ENCODE results near the gene RAB3GAP1. TPM values are rescaled to one million over a fixed set of nuclear protein-coding genes. Genes with fewer than 3 reads are reported as not detected.
"Not testable (repeated sequence)": the region's sequence is repeated elsewhere in the genome, so short reads cannot be mapped to it uniquely, and the experiment has no call there.

The RAB3GAP1 gene
- total RNA-seq, 1 donor, result 72.3 TPM

GRCh38 chr2:135113322-135113721 is 61.2 kb downstream of the RAB3GAP1 start:
- Histone ChIP-seq H3K4me3 (ENCODE audit: low read length) (no peak overlapping the region), H3K4me1 (ENCODE audit: insufficient read depth, low read length) (peaks cover 3% of the 10 kb centered on the region), H3K27me3 (ENCODE audit: insufficient read depth, low read length) (no peaks in the 10 kb centered on the region), H3K9me3 (ENCODE audit: low read depth, low read length) (peaks cover 18% of the 10 kb centered on the region)

GRCh38 chr2:135119582-135119981 is 67.5 kb downstream of the RAB3GAP1 start:
- H3K4me1 ChIP-seq (ENCODE audit: insufficient read depth, low read length), result no peaks in the 10 kb centered on the region
- peaks cover 18% of the 10 kb centered on the region for H3K9me3 ChIP-seq (ENCODE audit: low read depth, low read length)
- H3K4me3 ChIP-seq (ENCODE audit: low read length), result no peak overlapping the region
- H3K27me3 ChIP-seq (ENCODE audit: insufficient read depth, low read length), result no peaks in the 10 kb centered on the region

GRCh38 chr2:135121016-135121657 is 69.0 kb downstream of the RAB3GAP1 start:
- peaks cover 18% of the 10 kb centered on the region for H3K9me3 ChIP-seq (ENCODE audit: low read depth, low read length)
- no peaks in the 10 kb centered on the region for H3K27me3 ChIP-seq (ENCODE audit: insufficient read depth, low read length)
- H3K4me3 ChIP-seq (ENCODE audit: low read length), result no peak overlapping the region
- no peaks in the 10 kb centered on the region for H3K4me1 ChIP-seq (ENCODE audit: insufficient read depth, low read length)

- not testable (repeated sequence) for H3K27me3 ChIP-seq (ENCODE audit: insufficient read depth, low read length)
Observed at GRCh38 chr2:135121658-135122039, 69.6 kb downstream of the RAB3GAP1 start.

GRCh38 chr2:135124924-135125886 is 73.1 kb downstream of the RAB3GAP1 start:
- H3K27me3 ChIP-seq (ENCODE audit: insufficient read depth, low read length), result no peaks in the 10 kb centered on the region
- no peaks in the 10 kb centered on the region for H3K4me1 ChIP-seq (ENCODE audit: insufficient read depth, low read length)
- no peaks in the 10 kb centered on the region for H3K9me3 ChIP-seq (ENCODE audit: low read depth, low read length)
- no peak overlapping the region for H3K4me3 ChIP-seq (ENCODE audit: low read length)

More at GRCh38 chr2:135121658-135122039, 69.6 kb downstream of the RAB3GAP1 start:
- peaks cover 13% of the 10 kb centered on the region for H3K9me3 ChIP-seq (ENCODE audit: low read depth, low read length)
- not testable (repeated sequence) for H3K4me3 ChIP-seq (ENCODE audit: low read length); H3K4me1 ChIP-seq (ENCODE audit: insufficient read depth, low read length)

GRCh38 chr2:135125940-135126339 is 73.8 kb downstream of the RAB3GAP1 start:
- H3K9me3 ChIP-seq (ENCODE audit: low read depth, low read length), result no peaks in the 10 kb centered on the region
- H3K27me3 ChIP-seq (ENCODE audit: insufficient read depth, low read length), result no peaks in the 10 kb centered on the region
- no peaks in the 10 kb centered on the region for H3K4me1 ChIP-seq (ENCODE audit: insufficient read depth, low read length)
- H3K4me3 ChIP-seq (ENCODE audit: low read length), result no peak overlapping the region

- H3K27me3 ChIP-seq (ENCODE audit: insufficient read depth, low read length), result no peaks in the 10 kb centered on the region
- no peak overlapping the region for H3K4me3 ChIP-seq (ENCODE audit: low read length)
- no peaks in the 10 kb centered on the region for H3K9me3 ChIP-seq (ENCODE audit: low read depth, low read length)
- H3K4me1 ChIP-seq (ENCODE audit: insufficient read depth, low read length), result no peaks in the 10 kb centered on the region
Observed at GRCh38 chr2:135130751-135131150, 78.7 kb downstream of the RAB3GAP1 start.

- no peaks in the 10 kb centered on the region for H3K9me3 ChIP-seq (ENCODE audit: low read depth, low read length)
- no peak overlapping the region for H3K4me3 ChIP-seq (ENCODE audit: low read length)
Observed at GRCh38 chr2:135132314-135132713, 80.2 kb downstream of the RAB3GAP1 start.

GRCh38 chr2:135140606-135141005 is 88.5 kb downstream of the RAB3GAP1 start:
- Histone ChIP-seq H3K4me1 (ENCODE audit: insufficient read depth, low read length) (no peaks in the 10 kb centered on the region), H3K9me3 (ENCODE audit: low read depth, low read length) (peaks cover 15% of the 10 kb centered on the region), H3K27me3 (ENCODE audit: insufficient read depth, low read length) (no peaks in the 10 kb centered on the region), H3K4me3 (ENCODE audit: low read length) (no peak overlapping the region)

More at GRCh38 chr2:135132314-135132713, 80.2 kb downstream of the RAB3GAP1 start:
- no peaks in the 10 kb centered on the region for H3K27me3 ChIP-seq (ENCODE audit: insufficient read depth, low read length)
- H3K4me1 ChIP-seq (ENCODE audit: insufficient read depth, low read length), result no peaks in the 10 kb centered on the region

- H3K27me3 ChIP-seq (ENCODE audit: insufficient read depth, low read length), result no peaks in the 10 kb centered on the region
- H3K4me1 ChIP-seq (ENCODE audit: insufficient read depth, low read length), result no peaks in the 10 kb centered on the region
- peaks cover 15% of the 10 kb centered on the region for H3K9me3 ChIP-seq (ENCODE audit: low read depth, low read length)
- no peak overlapping the region for H3K4me3 ChIP-seq (ENCODE audit: low read length)
Observed at GRCh38 chr2:135142323-135142722, 90.2 kb downstream of the RAB3GAP1 start.

GRCh38 chr2:135144343-135144742 is 92.3 kb downstream of the RAB3GAP1 start:
- H3K4me1 ChIP-seq (ENCODE audit: insufficient read depth, low read length), result no peaks in the 10 kb centered on the region
- H3K27me3 ChIP-seq (ENCODE audit: insufficient read depth, low read length), result no peaks in the 10 kb centered on the region
- peaks cover 15% of the 10 kb centered on the region for H3K9me3 ChIP-seq (ENCODE audit: low read depth, low read length)
- H3K4me3 ChIP-seq (ENCODE audit: low read length), result no peak overlapping the region

- H3K9me3 ChIP-seq (ENCODE audit: low read depth, low read length), result no peaks in the 10 kb centered on the region
- H3K4me1 ChIP-seq (ENCODE audit: insufficient read depth, low read length), result no peaks in the 10 kb centered on the region
- H3K27me3 ChIP-seq (ENCODE audit: insufficient read depth, low read length), result no peaks in the 10 kb centered on the region
- H3K4me3 ChIP-seq (ENCODE audit: low read length), result no peak overlapping the region
Observed at GRCh38 chr2:135149251-135149650, 97.2 kb downstream of the RAB3GAP1 start.

- Histone ChIP-seq H3K4me3 (ENCODE audit: low read length) (no peak overlapping the region), H3K27me3 (ENCODE audit: insufficient read depth, low read length) (no peaks in the 10 kb centered on the region), H3K9me3 (ENCODE audit: low read depth, low read length) (no peaks in the 10 kb centered on the region), H3K4me1 (ENCODE audit: insufficient read depth, low read length) (no peaks in the 10 kb centered on the region)
Observed at GRCh38 chr2:135150725-135151124, 98.6 kb downstream of the RAB3GAP1 start.

GRCh38 chr2:135151615-135152014 is 99.5 kb downstream of the RAB3GAP1 start:
- no peaks in the 10 kb centered on the region for H3K4me1 ChIP-seq (ENCODE audit: insufficient read depth, low read length)
- H3K27me3 ChIP-seq (ENCODE audit: insufficient read depth, low read length), result no peaks in the 10 kb centered on the region
- no peaks in the 10 kb centered on the region for H3K9me3 ChIP-seq (ENCODE audit: low read depth, low read length)
- no peak overlapping the region for H3K4me3 ChIP-seq (ENCODE audit: low read length)

GRCh38 chr2:135152361-135152760 is 100.3 kb downstream of the RAB3GAP1 start:
- Histone ChIP-seq H3K9me3 (ENCODE audit: low read depth, low read length) (no peaks in the 10 kb centered on the region), H3K4me1 (ENCODE audit: insufficient read depth, low read length) (no peaks in the 10 kb centered on the region), H3K4me3 (ENCODE audit: low read length) (no peak overlapping the region), H3K27me3 (ENCODE audit: insufficient read depth, low read length) (no peaks in the 10 kb centered on the region)
